Glomerular visceral epithelial cell (primary cell): ENCODE data around the gene PRMT2.

ENCODE experiments used
- DNase-seq: peaks from one replicate; pipeline ENCODE4 v3.0.0-alpha.2; 2016; ENCODE audit errors: extremely low spot score

PRMT2 gene

DNA sequence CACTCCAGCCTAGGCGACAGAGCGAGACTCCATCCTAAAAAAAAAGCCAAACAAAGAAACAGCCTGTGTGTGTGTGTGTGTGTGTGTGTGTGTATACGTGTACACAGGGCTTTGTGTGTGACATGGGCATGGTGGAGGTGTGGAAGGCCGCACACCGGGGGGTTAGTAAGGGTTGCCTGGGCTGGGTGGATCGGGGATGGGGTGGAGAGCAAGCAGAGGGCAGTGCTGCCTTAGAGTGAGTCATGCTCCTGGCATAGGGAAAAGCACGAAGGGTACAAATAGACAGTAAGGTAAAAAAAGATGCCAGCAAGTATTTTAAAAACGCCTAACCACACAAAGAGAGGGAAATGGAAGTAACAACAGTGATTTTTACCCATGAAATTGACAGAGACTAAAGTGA, 6.2 kb downstream of the PRMT2 start:
- DNase-seq, result no peak

- DNase-seq, result no peak
Measured at GRCh38 chr21:46643379-46644177, 8.1 kb downstream of the PRMT2 start.

- no peak for DNase-seq
Measured at GRCh38 chr21:46645840-46646239, 10.4 kb downstream of the PRMT2 start.

DNA sequence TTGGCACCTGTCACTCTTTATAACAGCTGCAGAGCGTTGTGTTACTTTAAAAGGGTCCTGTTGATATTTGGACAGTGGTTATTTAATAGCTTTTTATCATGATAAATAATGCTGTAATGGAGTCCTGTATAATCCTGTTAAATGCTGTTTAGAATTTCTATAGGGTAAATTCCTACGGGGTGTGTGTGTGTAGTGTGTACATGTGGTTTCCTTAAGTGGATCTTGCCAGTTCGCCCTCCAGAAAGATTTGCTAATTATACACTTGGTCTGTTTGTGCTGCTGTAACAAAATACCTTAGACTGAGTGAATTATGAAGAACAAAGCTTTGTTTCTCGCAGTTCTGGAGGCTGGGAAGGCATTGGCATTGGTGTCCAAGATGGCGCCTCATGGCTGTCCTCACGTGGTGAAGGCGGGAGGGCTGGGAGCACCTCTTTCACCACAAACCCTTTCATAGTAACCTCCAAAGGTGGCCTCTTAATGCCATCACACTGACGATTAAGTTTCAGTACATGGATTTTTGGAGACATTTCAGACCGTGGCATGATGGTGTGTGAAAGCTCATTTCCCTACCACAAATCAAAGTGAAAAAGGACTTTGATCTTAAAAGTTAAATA, 11.2 kb downstream of the PRMT2 start:
- DNase-seq, result no peak

DNA sequence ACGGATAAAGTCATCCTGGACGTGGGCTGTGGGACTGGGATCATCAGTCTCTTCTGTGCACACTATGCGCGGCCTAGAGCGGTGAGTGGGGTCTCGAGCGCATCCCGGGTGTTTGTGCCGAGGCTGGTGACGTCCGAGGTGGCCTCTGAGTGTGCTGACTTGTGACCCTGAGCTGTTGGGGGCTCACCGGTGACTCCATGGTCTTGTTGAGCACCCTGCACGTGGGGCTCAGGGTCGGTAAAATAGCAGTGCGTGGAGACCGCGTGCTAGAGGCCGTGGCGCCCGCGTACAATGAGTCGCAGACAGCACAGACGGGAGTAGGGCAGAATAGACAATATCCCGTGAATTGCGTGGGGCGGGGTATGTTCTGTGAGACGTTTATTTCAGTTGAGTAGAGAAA, 13.1 kb downstream of the PRMT2 start:
- DNase-seq, result no peak

DNA sequence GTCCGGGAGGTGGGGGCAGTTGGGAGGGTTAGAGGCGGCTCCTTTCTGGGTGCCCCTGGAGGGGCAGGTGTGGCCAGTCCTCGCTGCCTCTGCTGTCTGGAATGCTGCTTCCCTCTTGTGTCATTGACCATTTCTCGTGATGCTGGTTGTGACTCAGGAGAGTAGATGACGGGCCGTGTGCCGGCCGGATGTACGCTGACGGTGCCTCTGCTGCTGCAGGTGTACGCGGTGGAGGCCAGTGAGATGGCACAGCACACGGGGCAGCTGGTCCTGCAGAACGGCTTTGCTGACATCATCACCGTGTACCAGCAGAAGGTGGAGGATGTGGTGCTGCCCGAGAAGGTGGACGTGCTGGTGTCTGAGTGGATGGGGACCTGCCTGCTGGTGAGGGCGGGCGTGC, 13.9 kb downstream of the PRMT2 start:
- no peak for DNase-seq

GRCh38 chr21:46650476-46651098, 15.1 kb downstream of the PRMT2 start:
- DNase-seq, result no peak

DNA sequence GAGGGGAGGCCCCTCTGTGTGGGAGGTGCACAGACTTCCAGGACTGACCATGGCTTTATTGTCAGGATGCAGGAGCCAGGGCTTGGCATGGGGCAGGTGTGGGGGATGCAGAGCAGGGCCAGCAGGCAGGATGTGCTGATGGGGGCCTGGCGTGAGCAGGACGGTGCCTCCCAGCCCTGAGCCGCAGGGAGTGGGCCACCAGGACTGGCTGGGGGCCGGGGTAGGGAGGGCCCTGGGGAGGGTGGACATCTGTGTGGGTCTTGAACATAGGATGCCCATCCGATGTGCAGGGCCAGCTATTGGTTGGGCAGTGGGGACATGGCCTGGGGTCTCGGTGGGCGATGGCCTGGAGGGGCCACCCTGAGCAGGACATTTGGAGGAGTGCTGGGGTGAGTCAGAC, 15.6 kb downstream of the PRMT2 start:
- DNase-seq, result no peak

DNA sequence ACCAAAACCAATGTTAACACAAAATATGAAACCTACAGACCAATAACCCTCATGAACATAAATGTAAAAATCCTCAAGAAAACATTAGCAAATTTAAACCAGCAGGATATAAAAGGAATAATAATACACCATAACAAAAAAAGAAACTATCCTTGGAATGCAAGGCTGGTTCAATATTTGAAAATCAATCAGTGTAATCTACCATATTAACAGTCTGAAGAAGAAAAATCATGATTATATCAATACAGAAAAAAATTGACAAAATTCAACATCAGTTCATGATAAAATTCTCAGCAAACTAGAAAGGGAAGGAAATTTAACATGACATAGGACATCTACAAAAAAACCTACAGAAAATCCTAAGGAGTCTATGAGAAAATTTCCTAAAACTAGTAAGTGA, 19.8 kb downstream of the PRMT2 start:
- DNase-seq, result no peak

GRCh38 chr21:46656820-46657219, 21.3 kb downstream of the PRMT2 start:
- no peak for DNase-seq

GRCh38 chr21:46660505-46660904, 25.0 kb downstream of the PRMT2 start:
- DNase-seq, result no peak

DNA sequence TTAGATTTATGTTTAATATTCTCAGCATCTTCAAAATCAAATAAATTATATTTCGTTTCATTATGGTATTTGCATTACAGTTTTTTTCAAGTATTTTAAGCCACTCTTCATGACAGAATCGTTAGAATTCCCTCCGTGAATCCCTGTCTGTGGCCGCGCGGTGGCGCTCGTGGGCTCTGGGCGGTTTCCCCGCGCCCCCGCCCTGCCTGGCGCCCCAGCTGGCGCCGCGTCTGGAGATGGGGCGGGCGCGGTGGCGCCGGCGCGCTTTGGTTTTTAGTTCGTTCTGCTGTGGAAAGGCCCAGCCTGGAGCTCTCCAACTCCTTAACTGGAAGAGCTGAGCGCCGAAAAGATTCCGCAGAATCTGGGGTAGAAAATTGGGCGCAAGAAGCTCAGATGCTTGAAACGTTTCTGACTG, 25.7 kb downstream of the PRMT2 start:
- DNase-seq, result peak; percentile 55

DNA sequence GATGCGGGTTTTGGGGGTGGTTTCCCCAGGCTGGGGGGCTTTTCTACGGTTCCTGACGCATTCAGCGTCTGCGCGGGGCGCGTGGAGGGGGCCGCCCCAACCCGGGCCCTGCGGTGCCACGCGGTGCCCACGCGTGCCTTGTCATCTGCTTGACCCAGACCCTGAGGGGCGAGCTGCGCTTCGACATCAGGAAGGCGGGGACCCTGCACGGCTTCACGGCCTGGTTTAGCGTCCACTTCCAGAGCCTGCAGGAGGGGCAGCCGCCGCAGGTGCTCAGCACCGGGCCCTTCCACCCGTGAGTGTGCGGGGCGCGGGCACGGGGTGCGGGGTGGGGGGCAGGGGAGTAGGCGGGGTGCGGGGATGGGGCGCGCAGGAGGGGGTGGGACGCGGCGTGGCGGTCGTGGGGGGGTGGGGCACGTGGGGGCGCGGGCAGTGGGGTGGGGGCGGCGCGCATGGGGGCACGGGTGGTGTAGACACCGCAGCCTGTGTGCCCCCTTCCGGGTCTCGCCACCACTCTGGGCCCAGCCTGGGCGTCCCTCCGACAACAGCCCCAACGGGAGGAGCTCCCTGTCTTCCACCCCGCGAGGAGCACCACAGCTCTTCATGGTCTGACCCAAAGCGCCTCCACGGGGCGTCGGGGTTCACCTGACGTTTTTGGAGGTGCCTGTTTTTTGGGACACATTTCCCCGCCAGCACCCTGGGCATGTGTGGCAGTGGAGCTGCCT, 26.3 kb downstream of the PRMT2 start:
- DNase-seq, result no peak

DNA sequence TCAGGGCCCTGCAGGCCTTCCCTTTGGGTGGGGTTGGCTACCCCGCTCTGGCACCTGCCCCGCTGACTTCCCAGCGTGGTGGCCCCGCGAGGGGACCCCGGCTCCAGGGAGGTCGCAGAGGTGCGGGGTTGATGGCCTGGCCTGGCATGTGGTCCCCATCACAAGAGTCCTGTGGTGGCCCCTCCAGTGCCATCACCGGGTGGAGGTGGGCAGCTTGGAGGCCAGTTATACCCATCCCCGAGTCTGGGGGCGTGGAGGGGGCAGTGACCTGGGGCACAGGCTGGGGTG, 26.8 kb downstream of the PRMT2 start:
- DNase-seq, result no peak

DNA sequence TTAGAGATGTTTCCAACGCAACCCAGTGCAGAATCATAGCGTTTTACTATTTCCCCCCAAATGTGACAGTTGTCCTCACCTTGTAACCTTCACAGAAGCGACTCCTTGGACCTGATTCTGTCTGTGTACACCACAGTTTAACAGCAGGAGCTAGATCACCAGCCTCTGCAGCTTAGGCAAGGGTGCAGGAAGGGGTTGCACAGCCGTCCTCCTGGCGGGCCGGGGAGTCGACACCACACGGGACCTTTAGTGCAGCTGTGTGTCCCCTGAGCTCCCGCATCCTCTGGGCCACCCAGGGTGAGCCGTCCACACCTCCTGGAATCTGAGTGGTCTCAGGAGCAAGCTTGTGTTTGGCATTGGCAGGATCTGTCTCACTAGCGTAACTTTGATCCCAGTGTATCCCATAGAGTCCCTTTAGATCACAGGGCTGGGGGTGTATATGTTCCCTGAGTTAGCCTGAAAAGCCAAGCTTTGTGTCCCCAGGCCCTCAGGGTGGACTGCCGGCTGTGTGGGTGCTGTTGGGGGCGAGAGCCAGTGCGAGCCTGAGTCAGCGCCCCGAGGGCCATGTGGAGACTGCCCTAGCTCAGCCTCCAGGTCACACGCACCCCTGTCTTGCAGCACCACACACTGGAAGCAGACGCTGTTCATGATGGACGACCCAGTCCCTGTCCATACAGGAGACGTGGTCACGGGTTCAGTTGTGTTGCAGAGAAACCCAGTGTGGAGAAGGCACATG, 27.5 kb downstream of the PRMT2 start:
- no peak for DNase-seq

DNA sequence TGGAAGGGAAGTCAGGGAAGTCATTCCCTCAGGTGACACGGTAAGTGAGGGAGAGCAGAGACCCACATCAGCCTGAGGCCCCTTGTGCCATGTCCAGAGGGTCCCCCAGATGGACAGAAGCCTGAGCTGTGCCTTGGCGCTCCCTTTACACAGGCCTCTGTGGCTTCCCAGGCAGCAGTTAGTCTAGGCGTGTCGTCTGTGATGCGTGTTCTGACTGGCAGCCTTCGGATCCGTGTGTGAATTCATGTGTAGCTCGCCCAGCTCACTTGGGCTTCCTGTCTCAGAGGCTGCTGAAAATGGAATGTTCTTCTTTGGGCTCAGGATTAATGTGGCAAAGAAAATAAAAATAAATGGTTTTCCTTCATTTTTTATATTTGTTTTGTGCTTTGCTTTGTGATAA, 28.3 kb downstream of the PRMT2 start:
- no peak for DNase-seq

DNA sequence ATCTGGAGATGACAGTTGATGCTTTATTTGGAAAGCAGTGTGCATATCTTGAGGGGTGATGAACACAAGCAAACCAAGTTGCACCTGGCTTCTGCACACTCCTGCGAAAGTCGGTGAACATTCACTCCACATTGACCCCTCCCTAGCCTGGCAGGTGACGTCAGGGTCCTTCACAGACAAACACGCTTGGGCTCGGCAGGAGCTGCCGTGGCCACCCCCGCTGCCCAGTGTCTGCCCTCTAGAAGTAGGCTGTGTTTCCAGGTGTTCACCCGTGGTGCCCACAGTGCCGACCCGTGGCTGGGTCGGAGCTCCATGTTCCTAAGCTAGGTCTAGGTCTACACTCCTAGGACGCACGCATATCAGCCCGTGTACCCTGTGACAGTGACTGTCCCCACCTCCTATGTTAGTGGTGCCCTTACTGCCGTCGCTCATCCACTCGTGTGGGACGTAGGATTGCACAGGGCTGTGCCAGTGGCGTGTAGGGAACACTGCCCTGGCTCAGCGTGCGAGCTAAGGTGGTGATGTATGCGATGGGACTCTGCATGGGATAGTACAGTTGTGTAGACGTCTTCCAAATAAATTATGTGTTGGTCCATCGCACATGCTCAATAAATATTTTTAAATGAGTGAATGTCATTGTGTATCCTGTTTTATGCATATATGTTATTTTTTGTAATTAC, 29.0 kb downstream of the PRMT2 start:
- DNase-seq, result no peak

GRCh38 chr21:46665566-46665965, 30.1 kb downstream of the PRMT2 start:
- no peak for DNase-seq

DNA sequence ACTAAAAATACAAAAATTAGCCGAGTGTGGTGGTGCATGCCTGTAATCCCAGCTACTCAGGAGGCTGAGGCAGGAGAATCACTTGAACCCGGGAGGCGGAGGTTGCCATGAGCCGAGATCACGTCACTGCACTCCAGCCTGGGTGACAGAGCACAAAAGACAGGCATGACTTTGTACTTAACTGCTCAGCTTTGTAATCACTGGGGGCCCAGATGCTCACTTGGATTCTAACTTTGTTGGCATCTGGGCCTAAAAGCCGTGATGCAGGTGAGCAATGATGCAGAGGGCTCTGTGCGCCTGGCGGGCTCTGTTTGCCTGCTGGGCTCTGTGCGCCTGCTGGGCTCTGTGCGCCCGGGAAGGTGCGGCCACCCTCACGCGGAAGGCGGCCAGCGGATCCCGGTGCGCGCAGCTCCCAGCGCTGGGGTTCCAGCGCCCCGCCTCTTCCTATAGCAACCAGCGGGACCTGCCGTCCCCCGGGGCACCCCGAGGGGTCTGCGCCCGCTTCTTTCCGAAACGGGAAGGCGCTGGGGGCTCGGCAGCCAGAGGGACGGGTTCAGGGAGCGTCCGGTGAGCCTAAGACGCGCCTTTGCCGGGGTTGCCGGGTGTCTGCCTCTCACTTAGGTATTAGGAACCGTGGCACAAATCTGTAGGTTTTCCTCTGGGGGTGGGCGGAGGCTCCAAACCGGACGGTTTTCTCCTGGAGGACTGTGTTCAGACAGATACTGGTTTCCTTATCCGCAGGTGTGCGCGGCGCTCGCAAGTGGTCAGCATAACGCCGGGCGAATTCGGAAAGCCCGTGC, 31.7 kb downstream of the PRMT2 start:
- DNase-seq, result peak; percentile 33

GRCh38 chr21:46667741-46668380, 32.4 kb downstream of the PRMT2 start:
- peak; percentile 58 for DNase-seq
